ENCODE measurements around the gene VAV3.

The VAV3 gene

GRCh38 chr1:107875689-107876088 lies 89.3 kb downstream of the VAV3 start:
- no peak for DNase-seq (ENCODE audit: extremely low read depth, low read depth)
- TF ChIP-seq CTCF (IDR thresholded peaks at IDR 0.05; ENCODE audit: low read depth, low read length): no peak

GRCh38 chr1:107874221-107874620 lies 90.8 kb downstream of the VAV3 start:
- no peak for TF ChIP-seq CTCF (IDR thresholded peaks at IDR 0.05; ENCODE audit: low read depth, low read length)
- DNase-seq (ENCODE audit: extremely low read depth, low read depth): no peak

GRCh38 chr1:107871687-107872395 lies 93.1 kb downstream of the VAV3 start:
- no peak for TF ChIP-seq CTCF (IDR thresholded peaks at IDR 0.05; ENCODE audit: low read depth, low read length)
- DNase-seq (ENCODE audit: extremely low read depth, low read depth): no peak

DNA sequence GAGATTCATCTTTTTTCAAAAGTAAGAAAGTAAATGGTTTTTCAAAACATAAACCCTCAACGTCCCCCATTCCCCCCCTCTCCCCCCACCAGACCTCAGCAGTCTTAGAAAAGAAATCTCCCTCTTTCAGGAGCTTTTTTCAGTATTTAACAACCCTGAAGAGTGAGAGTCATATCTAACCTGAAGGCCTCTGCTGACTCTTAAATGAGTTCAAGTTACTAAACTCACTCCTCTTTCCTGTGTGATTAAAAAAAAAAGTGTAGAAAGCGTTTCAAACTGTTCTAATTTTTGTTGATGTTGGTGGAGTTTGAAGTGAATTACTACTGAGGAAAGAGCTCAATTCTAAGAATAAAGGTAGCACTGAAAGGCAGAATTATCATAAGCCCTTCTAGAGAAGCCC lies 93.7 kb downstream of the VAV3 start:
- DNase-seq (ENCODE audit: extremely low read depth, low read depth): no peak
- no peak for TF ChIP-seq CTCF (IDR thresholded peaks at IDR 0.05; ENCODE audit: low read depth, low read length)

DNA sequence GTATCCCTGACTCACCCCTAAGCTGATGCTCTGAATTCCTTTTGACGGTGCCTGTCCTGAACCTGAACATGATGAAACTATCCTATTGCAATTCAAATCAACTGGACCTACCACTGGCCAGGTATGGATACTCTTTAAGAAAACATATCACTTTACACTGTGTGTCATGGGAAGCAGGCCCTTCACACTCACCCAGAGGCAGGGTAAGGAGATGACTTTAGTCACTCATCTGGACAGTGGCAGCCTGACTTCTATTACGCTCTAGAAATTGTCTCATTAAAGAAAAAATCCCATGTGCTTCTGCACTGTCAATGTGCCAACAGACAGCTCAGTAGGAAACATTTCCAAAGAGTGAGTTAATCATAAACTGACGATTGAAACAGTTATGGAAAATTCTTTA lies 94.3 kb downstream of the VAV3 start:
- DNase-seq (ENCODE audit: extremely low read depth, low read depth): no peak
- no peak for TF ChIP-seq CTCF (IDR thresholded peaks at IDR 0.05; ENCODE audit: low read depth, low read length)

- no peak for TF ChIP-seq CTCF (IDR thresholded peaks at IDR 0.05; ENCODE audit: low read depth, low read length)
- no peak for DNase-seq (ENCODE audit: extremely low read depth, low read depth)
Measured at GRCh38 chr1:107867897-107868296, 97.1 kb downstream of the VAV3 start.

GRCh38 chr1:107867422-107867821 lies 97.6 kb downstream of the VAV3 start:
- no peak for DNase-seq (ENCODE audit: extremely low read depth, low read depth)
- TF ChIP-seq CTCF (IDR thresholded peaks at IDR 0.05; ENCODE audit: low read depth, low read length): no peak
